ENCODE data around the gene TMEM151B.

The TMEM151B gene

GRCh38 chr6:44284121-44284520 lies 13.9 kb downstream of the TMEM151B start:
- DNase-seq, result no peak
- TF ChIP-seq POLR2A (IDR thresholded peaks at IDR 0.05; ENCODE audit: low read length) (no peak), GATA1 (IDR thresholded peaks at IDR 0.05; ENCODE audit: low read depth, low read length) (no peak)

DNA sequence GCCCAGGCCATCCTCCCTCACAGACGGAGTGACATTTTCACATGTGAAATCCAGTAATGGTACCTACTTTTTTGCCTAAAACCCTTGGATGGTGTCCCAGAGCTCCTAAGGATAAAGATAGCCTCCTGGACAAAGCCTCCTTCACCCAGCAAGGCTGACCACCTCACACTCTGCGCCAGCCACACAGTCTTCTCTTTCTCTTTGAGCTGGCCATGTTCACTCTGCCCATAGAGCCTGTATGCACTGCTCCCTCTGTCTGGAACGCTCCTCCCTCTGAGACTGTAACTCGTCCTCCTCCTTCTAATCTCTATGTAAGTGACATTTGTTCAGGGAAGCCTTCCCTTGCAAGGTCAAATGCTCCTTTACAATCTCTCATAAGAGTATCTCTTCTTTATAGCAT lies 14.6 kb downstream of the TMEM151B start:
- TF ChIP-seq POLR2A (IDR thresholded peaks at IDR 0.05; ENCODE audit: low read length) (no peak), GATA1 (IDR thresholded peaks at IDR 0.05; ENCODE audit: low read depth, low read length) (no peak)
- DNase-seq, result no peak

- DNase-seq, result peak; percentile 10 to 24
- TF ChIP-seq GATA1 (IDR thresholded peaks at IDR 0.05; ENCODE audit: low read depth, low read length) (no peak), POLR2A (IDR thresholded peaks at IDR 0.05; ENCODE audit: low read length) (no peak)
These were observed 15.5 kb downstream of the TMEM151B start for GRCh38 chr6:44285552-44286284.

GRCh38 chr6:44286285-44286565 lies 16.0 kb downstream of the TMEM151B start:
- no peak for DNase-seq
- TF ChIP-seq GATA1 (IDR thresholded peaks at IDR 0.05; ENCODE audit: low read depth, low read length) (no peak), POLR2A (IDR thresholded peaks at IDR 0.05; ENCODE audit: low read length) (no peak)

DNA sequence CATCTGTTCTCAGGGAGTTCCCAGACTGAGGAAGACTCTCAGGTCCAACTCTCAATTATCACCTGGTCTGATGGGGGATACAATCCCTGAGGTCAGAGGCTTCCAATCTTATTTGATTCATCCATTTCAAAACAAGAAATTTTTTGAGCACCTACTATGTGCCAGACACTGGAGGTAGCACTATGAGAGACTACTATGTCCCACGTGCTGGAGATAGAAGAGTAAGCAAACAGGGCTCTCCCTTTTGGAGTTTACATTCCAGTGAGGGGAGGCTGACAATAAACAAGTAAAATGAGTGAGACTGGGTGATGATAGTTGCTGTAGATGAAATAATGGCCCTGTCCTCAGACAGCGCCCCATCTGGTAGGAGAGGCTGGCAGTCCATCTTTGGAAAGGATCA lies 16.5 kb downstream of the TMEM151B start:
- DNase-seq, result no peak
- TF ChIP-seq GATA1 (IDR thresholded peaks at IDR 0.05; ENCODE audit: low read depth, low read length) (no peak), POLR2A (IDR thresholded peaks at IDR 0.05; ENCODE audit: low read length) (no peak)

DNA sequence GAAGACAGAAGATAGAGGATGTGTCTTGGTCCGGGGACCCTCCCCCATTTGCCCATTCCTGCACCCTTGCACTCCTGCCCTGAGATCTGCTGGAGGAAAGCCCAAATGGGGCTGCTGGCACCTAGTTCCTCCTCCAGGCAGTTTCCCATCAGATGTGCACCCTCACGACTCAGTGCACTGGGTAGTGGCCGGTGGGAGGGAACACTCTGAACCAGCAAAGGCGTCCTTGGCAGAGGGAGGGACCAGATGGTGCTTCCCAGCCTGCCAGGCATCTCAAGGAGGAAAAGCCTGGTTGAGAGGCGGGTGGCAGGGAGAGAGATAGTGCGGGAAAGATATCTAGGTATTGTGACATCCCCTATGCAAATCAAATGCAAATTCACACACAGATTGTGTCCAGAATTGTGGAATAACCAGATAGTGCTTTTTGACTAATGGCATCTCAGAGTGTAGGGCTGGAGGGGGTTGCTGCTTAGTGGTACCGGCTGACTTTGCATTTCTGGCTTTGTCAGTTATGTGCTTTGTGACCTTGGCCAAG lies 19.5 kb downstream of the TMEM151B start:
- no peak for TF ChIP-seq GATA1 (IDR thresholded peaks at IDR 0.05; ENCODE audit: low read depth, low read length)
- no peak for TF ChIP-seq POLR2A (IDR thresholded peaks at IDR 0.05; ENCODE audit: low read length)
- DNase-seq, result no peak

GRCh38 chr6:44291841-44292240 lies 21.6 kb downstream of the TMEM151B start:
- DNase-seq, result no peak
- no peak for TF ChIP-seq GATA1 (IDR thresholded peaks at IDR 0.05; ENCODE audit: low read depth, low read length)
- no peak for TF ChIP-seq POLR2A (IDR thresholded peaks at IDR 0.05; ENCODE audit: low read length)

GRCh38 chr6:44292661-44293365 lies 22.6 kb downstream of the TMEM151B start:
- TF ChIP-seq GATA1 (IDR thresholded peaks at IDR 0.05; ENCODE audit: low read depth, low read length), result no peak
- no peak for TF ChIP-seq POLR2A (IDR thresholded peaks at IDR 0.05; ENCODE audit: low read length)
- DNase-seq, result no peak

GRCh38 chr6:44294832-44295791 lies 24.9 kb downstream of the TMEM151B start:
- no peak for TF ChIP-seq GATA1 (IDR thresholded peaks at IDR 0.05; ENCODE audit: low read depth, low read length)
- TF ChIP-seq POLR2A (IDR thresholded peaks at IDR 0.05; ENCODE audit: low read length), result no peak

DNA sequence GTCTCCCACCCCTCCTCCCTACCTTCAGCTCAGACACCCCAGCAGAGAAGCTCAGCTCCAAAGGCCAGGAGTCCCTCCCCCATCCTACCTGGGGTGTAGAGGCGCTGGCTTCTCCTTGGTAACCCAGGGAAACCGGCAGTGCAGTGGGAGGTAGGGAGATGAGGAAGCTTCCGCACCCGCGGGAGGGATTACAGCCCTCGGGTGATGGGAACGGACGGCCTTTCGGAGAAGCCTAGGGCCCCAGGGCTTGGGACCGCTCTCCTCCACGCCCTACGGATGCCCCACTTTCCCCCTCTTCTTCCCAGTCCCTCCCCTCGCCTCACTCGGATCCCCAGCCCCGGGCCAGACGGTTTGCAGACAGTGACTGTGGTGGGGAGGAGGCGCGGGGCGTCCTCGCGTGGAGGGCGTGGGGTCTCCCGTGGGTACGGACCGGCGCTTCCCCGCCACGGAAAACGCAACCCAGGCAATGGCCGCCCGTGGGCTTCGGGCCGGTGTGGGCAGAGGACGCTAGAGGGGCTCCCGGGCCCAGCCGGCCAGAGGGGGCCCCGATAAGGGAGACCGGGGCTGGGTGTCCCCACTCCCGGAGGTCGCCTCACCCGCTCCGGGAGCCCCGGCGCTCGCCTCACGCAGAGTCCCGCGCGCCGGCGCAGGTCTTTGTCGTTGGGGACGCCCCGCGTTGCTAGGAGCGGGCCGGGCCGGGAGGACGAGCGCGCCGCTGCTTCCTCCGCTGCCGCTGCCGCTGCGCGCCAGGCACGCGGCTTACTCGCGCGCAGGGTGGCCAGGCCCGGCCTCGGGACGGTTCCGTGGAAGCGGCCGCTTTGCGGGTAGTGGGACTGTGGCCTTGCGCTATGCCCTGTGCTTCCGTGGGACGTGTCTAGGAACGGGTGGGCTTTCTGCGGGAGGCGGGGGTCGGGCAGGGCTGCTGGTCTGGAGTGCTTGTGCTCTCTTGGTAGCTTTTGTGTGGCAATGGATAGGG lies 27.1 kb downstream of the TMEM151B start:
- TF ChIP-seq GATA1 (IDR thresholded peaks at IDR 0.05; ENCODE audit: low read depth, low read length), result no peak
- TF ChIP-seq POLR2A (IDR thresholded peaks at IDR 0.05; ENCODE audit: low read length), result peak; percentile 29
- DNase-seq, result peak; percentile 26 to 41

More at GRCh38 chr6:44294832-44295791, 24.9 kb downstream of the TMEM151B start:
- no peak for DNase-seq

GRCh38 chr6:44298055-44298803 lies 28.0 kb downstream of the TMEM151B start:
- DNase-seq, result no peak
- TF ChIP-seq GATA1 (IDR thresholded peaks at IDR 0.05; ENCODE audit: low read depth, low read length), result no peak
- TF ChIP-seq POLR2A (IDR thresholded peaks at IDR 0.05; ENCODE audit: low read length), result peak; percentile 27

- no peak for TF ChIP-seq POLR2A (IDR thresholded peaks at IDR 0.05; ENCODE audit: low read length)
- no peak for TF ChIP-seq GATA1 (IDR thresholded peaks at IDR 0.05; ENCODE audit: low read depth, low read length)
- no peak for DNase-seq
These were observed 28.6 kb downstream of the TMEM151B start for GRCh38 chr6:44298864-44299263.

All from erythroblast (primary cell).